GM21526 (cell line): ENCODE results near the gene HABP2.

ENCODE experiments used
- ATAC-seq: cut with Tn5 transposase; IDR thresholded peaks from one replicate; pipeline ENCODE4 v1.9.1; 2021; ENCODE audit warnings: moderate library complexity; ENCODE audit not compliant: unreplicated experiment, low FRiP score

Gene HABP2

DNA sequence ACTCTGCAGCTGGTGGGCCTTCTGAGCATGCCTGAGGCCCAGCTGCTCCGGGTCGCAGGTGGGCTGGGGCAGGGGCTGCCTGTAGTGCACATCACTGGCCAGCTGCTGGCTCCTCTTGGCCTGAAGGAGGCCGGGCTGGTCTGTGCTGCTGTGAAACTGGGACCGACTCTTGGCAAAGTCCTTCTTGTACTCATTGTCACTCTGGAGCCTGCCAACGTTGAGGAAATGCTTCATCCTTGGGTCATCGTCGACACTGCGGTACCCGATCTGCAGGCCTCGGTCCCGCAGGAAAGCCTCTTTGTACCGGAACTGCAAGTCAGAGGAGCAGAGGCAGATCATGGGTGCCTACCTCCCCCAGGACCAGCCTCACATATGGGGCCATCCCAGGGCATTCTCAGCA is 37.7 kb downstream of the HABP2 start:
- ATAC-seq = no peak

DNA sequence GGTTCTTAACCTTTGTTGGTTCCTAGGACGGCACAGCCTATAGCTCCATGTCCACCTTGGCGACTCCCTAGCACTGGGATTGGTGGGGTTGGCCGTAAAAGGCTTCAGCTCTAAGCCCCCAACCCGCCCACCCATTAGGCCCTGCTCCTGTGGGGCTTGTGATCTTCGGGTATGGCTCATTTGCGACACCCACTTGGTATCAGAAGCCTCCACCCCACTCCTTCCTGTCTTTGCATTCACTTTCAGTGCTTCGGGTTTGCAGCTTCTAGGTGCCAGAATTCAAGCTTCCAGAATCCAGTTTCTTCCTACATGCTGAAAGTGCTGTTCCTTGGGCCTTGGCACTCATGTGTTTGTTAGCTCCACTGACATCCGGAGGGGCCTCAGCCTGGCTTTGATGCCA is 39.5 kb downstream of the HABP2 start:
- ATAC-seq = no peak

DNA sequence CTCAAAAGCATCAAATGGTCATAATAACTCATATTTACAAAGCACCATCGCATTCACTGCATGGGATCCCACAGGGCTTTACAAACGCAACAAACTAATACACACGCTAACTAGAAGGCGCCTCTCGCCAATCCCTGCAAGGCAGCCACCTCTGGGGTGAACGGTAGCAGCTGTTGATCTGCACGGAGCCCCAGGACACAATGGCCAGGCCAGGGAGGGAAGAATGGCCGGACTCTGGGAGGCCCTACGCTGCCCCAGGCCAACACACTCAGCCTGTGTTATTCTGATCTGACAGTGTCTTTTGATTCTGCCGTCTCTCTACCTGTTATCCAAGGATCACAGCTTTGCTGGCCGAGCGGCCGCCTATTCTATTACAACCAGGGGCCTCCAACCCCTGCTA is 41.8 kb downstream of the HABP2 start:
- no peak for ATAC-seq

DNA sequence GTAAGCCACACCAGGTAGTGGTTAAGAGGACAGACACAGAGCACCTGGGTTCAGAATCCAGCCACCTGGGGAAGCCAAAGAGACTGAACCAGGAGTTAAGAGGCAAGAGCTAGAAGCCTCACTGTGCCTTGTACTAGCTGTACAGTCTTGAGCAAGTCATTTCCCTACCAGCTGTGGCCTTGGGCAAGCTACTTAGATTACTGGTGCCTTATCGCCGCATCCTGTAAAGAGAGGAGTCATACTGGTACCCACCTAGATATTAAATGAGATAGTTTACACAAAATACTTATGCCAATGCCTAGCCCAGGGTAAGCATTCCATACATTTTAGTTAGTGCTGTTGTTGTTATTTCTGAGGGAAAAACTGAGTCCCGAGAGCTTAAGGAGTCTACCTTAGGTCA is 47.7 kb downstream of the HABP2 start:
- ATAC-seq = no peak

DNA sequence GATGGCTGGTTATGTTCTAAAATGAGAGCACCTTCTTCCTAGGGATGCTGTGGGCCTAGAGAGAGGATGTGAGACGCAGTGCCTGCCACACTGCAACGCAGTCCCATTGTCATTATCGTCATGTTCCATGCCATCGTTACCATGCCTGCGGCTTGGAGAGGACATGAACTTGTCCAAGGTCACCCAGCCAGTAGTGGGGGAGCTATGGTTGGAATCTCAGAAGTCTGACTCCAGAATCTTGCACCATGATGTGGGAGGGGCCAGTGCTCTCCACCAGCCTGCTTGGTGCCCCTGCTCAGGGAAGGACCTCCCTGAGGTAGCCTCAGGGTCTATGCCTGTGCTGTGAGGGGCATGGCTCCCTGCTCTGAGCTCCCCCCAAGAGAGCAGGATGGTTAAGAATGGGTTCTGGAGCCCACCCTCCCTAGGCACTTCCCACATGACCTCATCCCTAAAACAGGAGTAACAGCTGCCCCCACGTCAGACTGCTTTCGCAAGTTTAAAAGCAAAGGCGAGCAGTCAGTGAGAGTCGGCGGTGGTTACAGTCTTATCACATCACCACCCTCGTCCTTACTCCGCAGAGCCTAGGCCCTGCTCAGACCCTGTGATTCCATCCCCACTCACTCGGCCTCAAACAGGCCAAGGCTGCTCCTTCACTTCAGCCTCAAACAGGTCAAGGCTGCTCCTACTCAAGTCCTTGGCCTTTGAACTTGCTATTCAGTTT is 50.4 kb downstream of the HABP2 start:
- ATAC-seq = no peak

DNA sequence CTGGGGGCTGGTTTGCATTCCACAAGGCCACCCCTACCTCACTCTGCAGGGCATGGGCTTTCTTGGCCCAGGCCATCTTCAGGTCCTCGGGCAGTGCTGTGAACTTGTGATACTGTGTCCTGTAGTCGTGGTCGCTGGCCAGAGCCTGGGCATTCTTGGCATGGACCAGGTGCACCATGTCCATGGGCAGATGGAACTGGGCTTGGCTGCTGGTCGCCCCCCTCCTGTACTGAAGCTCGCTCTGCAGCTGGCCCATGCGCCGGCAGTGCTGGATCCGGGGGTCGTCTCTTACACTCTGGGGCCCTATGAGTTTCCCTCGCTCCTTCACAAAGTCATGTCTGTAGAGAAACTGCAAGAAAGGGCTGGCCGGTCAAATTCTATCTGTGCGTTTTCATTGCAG is 51.7 kb downstream of the HABP2 start:
- no peak for ATAC-seq

DNA sequence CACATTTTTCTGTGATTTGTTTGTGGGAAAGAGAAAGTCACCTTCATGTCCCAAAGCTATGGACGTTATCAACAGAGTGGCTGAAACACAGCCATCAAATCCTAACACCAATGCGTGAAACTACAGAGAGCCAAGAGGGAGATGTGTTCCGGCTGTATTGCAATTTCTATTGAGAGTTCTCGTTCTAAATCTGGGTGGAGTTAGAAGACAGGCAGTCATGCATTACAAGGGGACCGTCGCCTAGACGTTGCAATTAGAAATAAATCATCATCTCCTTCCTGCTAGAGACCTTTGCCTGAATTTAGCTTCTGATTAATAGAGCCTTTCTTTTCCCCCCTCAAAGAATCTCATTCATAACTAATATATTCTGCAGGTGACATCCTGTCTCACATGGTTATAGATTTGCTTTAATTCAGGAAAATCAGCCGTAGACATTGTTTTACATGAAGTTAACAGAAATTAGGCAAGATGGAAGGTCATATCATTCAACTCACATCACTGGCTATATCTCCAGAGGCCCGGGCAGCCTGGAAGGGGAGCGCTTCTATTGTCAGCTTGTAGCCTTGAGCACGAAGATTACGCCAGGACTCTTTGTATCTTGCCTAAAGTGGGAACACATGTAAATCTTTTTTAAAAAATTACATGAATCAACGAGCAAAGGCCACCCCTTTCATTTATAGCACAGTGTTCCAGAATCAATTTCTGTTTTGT is 52.6 kb downstream of the HABP2 start:
- no peak for ATAC-seq

DNA sequence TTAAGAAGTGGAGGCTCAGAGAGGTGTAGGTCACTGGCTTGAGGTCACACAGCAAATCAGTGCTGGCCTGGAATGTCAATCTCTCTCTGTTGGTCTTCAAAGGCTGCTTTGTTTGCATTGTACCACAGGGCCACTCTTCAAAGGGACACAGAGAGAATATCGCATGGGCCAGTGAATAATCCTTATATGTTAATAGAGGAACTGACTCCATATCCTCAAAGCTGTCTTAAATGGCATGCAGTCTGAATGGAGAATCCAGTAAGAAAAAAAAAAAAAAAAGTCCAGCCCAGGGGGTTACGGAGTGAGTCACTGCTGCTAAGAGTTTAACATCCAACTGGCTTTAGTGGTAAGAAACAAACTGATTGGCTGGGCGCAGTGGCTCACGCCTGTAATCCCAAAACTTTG is 56.9 kb downstream of the HABP2 start:
- no peak for ATAC-seq

DNA sequence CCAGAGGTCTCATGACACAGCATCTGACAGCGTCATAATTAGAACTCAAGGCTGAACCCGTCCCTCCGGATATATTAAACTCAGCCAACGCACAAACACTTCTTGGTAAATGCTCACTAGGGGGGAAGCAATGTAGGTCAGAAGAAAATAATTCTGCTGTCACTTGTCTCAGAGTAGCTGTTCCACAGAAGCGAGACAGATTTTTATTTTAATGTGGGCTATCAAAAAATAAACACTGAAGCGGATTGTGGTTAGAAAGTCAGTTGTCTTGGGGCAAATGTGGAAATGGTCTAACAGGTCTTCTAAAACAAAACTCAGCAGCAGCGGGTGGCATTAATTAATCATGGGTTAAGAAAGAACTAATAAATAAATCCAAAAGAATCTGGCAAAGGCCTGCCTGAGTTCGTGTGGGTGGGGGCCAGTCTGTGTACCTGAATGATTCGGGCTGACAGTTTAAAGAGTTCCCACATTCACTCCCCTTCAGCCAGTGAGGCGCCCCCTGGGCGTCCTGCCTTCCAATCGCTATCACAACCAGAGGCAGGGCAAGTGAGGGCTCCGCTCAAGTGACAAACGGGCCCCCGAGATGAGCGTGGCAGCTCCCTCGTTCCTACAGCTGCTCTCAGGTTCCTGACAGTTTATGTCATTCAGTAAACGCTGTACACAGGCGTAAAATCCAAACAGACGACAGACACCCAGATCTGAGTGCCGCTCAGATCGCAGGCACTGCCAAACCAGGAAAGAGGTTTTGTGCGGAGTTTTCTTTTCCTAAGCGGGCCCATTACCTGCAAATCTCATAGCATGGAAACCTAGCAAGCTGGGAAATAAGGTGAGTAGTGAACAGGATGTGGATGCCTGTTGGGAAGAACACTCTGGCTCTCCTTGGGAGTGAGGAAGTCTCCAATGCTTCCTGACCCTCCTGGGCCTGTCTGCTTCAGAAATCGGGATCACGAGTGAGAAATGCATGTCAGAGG is 58.1 kb downstream of the HABP2 start:
- ATAC-seq = no peak

DNA sequence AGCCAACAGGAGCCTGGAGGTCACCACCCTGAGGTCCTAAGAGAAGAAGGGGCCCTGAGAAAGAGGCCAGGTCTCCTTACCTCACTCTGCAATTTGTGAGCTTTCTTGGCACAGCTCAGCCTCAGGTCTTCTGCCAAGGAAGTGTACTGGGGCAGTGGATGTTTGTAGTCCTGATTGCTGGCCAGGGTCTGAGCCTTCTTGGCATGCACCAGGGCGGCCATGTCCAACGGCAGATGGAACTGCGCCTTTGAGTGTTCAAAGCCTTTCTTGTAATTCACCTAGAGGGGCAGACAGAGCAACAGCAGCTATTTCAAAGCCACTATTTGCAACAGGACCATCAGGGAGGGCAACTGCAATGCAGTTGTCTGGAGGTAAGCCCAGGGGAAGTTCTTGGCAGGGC is 59.3 kb downstream of the HABP2 start:
- no peak for ATAC-seq

DNA sequence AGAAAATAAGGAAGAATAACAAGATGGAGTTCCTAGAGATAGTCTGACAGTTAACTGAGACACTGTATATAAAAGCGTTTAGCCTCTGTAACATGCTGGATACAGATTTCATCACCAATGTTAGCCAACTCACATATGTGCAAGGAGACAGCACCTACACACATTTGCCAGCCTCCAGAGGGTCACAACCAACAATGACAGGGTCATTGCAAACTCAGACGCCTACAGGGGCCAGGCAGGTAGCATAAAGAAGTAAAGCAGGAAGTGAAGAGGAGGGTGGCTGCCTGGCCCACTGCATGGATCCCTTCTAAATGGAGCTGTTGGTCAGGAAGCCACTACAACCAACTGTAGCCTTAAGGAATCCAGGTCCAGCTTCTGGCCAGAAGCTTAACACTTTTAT is 60.6 kb downstream of the HABP2 start:
- ATAC-seq = no peak

DNA sequence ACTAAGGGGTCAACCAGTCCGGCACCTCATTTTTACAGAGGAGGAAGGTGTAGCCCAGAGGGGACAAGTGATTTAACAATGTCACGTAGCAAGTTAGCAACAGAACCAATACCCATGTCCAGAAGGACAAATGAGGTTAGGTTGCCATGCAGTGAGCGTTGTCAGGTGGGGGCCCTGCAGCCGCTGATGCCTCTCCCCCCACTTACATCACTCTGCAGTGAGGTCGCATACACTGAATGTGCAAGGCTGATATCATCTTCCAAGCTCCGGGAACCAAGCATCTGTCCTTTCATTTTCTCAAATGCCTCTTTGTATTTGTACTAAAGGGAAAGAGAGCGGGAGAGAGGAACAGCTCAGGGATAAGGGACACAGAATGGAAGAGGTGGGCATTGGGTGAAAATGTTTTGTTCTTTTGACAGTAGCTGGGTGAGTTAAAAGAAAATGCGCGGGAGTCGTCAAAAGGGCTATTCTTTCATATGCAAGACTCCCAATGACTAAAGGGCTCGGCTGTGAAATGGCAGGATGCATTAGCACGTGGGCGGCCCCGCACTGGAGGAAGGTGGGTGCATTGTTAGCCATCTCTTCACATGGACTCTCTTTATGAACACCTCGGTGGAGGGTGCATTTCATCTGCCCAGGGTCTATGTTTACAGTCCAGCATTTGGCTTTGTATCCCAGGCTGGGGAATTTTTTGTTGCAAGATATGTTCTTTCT is 61.3 kb downstream of the HABP2 start:
- ATAC-seq = no peak

DNA sequence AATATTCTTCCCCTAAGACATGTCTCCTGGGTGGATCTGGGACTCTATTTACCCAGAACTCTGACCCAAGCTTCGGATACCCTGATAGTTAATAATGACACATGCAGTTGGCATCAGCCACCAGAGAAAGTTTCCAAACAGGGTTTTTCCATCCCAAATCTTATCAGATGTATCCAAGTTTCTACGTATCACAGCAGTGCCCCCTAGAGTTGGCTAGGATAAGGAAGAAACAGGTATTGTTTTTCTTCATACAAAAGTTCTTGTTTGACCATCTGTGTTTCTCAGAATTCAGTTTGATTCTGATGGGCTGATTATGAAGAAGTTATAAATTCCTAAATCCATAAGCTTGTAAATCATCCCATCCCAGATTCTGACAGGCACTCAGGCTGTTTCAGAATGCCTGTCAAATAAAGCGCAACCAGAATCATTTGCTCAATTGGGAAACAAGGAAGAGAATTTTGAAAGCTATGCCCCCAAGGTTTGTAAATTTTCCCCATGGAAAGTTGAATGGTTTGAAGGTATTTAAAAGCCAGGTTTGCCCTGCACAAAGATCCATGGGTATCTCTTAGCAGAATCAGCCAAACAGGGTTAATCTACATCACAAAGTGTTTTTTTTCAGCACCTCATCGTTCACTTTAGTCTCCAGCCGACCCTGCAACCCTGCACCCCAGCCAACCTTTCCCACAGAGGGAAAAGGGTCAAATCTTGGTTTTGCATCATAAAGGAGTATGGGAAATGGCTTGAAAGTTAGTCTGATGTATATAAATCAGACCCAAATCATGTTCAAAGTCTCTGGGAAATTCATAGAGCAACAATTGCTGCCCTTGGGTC is 63.6 kb downstream of the HABP2 start:
- no peak for ATAC-seq

DNA sequence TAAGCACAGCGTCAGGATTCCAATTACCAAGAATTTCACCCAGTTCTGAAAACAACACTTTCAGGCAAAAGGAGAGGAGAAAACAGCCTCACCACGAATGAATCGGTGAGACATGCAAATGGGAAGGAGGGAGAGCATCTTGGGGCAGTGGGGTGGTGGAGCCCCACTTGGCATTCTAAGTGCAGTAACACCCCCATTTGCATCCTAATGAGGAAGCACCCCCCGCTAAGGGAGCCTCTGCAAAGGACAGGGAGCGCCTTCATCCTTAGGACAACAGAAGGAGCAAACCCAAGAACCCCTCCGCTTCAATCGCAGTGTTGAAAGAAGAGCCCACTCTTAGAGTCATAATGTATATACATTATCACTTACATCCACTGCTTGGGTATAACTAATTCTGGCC is 64.2 kb downstream of the HABP2 start:
- no peak for ATAC-seq

DNA sequence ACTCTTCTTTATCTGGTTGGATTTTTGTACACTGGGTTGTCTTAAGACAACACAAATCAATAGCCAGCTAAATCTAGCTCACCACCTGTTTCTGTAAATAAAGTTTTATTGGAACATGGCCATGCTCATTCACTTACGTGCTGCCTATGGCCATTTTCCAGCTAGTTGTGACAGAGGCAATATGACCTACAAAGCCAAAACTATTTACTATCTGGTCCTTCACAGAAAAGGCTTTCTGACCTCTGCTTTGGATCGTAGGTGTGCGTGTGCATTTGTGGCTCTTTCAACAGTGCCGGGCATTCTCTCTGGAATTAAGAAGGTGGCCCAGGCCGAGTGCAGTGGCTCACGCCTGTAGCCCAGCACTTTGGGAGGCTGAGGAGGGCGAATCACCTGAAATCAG is 65.5 kb downstream of the HABP2 start:
- ATAC-seq = no peak

DNA sequence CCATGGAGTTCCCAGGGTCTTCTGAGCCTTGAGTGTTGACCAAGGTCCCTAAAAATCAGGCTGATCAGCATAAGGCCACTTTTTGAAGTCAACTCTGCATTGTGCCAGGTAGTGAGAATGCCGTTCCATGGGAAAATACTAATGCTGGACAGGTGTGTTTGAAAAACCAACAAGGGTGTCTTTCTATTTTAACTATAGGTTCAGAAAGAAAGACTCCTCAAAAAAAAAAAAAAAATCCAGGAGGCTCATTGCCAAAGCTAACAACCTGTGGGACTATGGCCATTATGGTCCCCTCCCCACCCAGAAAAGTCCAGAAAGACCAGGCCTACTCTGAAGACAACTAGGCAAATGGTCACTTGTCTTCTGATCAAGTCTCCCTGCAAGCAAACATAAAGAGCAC is 66.5 kb downstream of the HABP2 start:
- ATAC-seq = no peak

DNA sequence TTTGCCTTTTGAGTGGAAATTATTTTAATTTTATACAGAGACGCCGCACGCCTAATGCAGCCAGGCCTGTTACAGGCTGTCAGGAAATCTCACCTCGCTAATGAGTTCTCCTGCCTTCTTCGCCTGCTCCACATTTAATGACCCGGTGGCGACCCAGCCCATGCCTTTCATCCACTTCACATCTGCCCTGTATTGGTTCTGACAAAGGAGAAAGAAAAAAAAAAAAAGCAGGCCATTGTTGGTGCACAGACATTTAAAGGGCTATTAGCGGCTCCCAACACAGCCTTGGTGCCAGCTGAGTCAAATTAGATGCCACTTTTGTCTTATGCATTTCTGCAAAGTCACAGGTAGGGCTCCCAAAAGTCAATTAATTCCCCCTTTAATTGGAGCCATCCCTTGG is 67.7 kb downstream of the HABP2 start:
- ATAC-seq = no peak

DNA sequence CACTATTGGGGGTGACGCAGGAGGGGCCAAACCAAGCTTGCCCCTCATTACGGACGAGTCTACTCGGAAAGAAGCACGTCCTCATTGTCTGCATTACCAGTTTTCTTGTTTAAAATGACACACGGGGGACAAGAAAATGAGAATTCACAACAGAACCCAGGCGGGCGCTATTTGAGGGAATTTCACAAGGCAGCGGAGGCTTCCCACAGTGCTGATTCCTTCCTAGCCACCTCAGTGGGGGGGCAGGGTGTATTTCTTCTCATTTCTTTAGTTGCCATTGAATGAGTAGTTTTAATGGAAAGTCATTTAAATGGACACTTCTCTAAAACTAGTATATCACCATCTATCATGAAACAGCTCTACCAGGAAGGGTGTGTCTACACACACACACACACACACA is 68.1 kb downstream of the HABP2 start:
- ATAC-seq = no peak

DNA sequence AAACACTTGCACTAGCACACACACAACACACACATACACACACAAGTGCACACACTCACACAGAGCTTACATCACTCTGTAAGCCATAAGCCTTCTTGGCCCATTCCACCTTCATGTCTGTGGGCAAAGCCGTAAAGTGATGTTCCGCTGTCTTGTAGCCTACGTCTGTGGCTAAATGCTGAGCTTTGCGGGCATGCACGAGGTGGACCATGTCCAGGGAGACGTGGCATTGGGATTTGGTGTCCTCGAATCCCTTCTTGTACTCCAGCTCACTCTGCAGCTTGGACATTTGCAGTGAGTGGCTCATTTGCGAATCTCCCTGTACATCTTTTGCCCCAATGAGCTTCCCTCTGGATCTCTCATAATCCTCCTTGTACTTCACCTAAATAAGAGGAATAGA is 68.9 kb downstream of the HABP2 start:
- ATAC-seq = no peak

DNA sequence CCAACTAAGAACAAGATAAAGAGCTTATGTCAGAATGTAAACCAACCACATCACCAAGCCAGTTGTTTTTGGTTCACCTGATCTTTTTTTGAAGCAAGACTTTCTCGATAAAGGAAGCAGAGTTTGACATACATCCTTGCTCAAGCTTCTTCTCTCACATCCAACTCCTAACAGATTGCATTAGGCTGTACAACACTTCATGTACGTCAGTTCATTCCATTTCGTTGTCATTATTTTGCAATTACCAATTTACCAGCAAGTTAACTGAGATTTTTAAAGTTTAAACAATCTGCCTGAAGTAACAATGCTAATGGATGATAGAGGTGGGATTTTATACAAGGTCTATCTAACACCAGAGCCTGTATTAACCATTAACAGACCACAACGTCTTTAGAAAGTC is 70.0 kb downstream of the HABP2 start:
- ATAC-seq = no peak
